ENCODE results near the gene RASSF8. TPM values are rescaled to one million over a fixed set of nuclear protein-coding genes. Genes with fewer than 3 reads are reported as not detected.
"Not testable (repeated sequence)": the region's sequence is repeated elsewhere in the genome, so short reads cannot be mapped to it uniquely, and the experiment has no call there.

The RASSF8 gene
- polyA plus RNA-seq, 3 donors: 78.1 to 92.5 (median 80.7) TPM

DNA sequence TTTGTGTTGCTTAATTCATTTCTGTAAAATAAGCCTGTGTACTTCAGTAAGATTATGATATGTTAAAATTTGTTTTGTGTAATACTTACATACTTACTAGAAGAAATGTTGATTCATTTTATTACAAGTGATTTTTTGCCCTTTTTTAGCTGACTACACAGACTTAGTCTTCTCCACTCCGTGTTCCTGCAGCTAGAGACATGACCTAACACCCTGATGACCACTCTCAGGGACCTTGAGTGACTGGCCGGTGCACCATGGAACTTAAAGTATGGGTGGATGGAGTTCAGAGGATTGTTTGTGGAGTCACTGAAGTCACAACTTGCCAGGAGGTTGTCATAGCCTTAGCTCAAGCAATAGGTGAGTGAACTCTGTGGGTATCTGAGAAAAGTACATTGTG is 96.6 kb downstream of the RASSF8 start:
- DNase-seq (ENCODE audit: low read depth in 3 of 3, low spot score in 2 of 3): no peak

DNA sequence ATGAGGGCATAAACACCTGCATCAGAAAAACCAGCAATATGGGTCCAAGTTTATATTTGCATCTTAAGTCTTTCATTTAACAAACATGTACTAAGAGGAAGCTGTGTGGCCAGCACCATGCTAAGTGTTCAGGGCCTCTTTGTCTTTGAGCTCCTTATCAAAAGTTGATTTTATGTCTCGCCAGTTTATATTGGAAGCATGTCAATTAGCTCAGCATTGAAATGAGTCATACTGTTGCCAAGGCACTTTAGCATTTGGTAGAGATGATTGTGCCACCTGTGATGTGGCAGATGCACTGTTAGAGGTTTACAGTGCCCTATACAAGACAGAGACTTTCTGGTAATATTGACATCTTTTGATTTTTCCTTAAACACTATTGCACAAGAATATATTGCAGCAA is 97.9 kb downstream of the RASSF8 start:
- no peak for DNase-seq (ENCODE audit: low read depth in 3 of 3, low spot score in 2 of 3)

DNA sequence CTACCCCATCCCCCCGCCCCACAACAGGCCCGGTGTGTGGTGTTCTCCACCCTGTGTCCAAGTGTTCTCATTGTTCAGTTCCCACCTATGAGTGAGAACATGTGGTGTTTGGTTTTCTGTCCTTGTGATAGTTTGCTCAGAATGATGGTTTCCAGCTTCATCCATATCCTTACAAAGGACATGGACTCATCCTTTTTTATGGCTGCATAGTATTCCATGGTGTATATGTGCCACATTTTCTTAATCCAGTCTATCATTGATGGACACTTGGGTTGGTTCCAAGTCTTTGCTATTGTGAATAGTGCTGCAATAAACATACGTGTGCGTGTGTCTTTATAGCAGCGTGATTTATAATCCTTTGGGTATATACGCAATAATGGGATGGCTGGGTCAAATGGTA is 98.8 kb downstream of the RASSF8 start:
- not testable (repeated sequence) for DNase-seq (ENCODE audit: low read depth in 3 of 3, low spot score in 2 of 3)

DNA sequence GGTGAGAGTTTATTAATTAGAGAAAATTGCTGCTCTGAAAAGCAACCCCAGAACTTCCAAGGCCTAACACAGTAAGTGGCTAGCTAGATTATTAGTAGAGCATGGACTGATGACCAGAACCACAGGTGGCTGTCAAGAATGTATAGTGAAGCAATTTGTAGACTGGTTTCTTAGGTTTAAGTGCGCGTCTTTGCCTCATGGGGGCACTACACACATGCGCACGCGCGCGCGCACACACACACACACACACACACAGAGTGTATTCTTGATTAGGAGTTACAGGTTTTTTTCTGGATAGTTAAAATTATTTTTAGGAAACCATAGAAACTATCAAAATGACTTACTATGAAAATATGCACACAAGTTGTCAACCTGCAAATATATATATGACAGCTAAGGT is 99.8 kb downstream of the RASSF8 start:
- no peak for DNase-seq (ENCODE audit: low read depth in 3 of 3, low spot score in 2 of 3)

DNA sequence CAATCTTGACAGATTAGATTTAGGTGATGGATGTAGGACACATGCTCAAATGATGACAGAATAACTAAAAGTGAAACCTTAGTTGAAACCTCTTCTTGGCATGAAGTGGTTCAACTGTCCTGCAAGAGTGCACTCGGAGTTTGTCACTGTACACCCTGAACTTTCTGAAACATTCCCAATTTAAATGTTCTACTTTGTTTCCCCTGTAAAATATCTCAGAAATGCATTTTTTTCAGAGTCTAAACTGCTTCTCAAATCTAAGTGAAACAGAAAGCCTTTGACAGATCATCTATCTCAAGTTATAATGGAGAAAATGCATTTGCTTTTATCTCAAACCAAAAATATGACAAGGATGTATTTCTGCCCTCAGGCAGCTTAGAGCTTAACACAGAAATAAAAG is 100.3 kb downstream of the RASSF8 start:
- DNase-seq (ENCODE audit: low read depth in 3 of 3, low spot score in 2 of 3): no peak

DNA sequence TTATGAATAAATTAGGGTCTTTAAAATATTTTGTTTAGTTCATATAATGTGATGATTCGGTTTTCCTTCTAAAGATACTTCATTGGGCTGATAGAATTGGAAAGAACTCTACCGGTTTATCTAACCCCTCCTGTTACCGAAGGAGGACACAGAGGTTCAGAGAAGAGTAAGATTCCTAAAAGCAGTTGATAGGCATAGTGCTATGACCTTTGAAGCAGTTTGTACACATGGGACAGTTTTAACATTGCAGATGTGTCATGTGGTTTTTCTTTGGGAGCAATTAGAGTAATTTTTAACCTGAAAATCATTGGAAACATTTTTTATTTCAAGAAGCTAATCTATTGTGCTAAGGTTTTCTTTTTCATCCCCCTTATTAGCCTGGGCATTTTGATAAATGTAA is 103.5 kb downstream of the RASSF8 start:
- DNase-seq (ENCODE audit: low read depth in 3 of 3, low spot score in 2 of 3): no peak

DNA sequence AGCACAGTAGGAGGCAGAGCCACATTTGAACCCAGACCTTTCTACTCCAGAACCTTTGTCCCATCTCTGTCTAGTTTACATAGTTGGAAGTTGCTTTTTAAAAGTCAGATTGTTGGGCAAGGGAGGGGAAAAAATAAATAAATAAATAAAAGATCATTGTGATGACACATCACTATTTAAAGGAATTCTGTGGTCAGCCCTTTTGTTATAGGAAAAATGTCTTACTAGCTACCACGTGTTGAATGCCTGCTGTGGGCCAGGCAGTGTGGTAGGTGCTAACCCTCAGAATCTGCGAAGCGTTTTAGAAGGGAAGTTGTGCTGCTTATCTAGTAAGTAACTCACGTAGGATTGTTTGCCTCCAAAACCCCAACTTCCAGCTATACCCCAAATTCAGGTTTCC is 104.1 kb downstream of the RASSF8 start:
- DNase-seq (ENCODE audit: low read depth in 3 of 3, low spot score in 2 of 3): no peak

DNA sequence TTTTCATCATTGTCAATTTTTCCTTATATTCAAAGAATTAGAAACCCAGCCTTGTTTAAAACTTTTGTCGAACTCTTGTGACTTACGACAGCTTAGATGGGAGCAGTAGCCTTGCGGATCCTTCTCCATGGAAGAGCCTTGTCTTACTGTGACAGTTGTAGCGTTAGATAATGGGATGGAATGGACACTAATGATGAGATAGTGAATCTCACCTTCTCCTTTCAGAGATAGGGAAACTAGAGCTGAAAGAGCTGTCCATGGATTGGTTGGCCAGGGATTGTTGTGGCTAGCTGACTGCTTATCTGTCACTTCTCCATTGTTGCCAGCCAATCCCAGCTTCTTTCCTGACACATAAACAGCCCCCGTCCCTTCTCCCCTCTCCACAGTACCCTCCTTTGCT is 107.0 kb downstream of the RASSF8 start:
- DNase-seq (ENCODE audit: low read depth in 3 of 3, low spot score in 2 of 3): no peak

DNA sequence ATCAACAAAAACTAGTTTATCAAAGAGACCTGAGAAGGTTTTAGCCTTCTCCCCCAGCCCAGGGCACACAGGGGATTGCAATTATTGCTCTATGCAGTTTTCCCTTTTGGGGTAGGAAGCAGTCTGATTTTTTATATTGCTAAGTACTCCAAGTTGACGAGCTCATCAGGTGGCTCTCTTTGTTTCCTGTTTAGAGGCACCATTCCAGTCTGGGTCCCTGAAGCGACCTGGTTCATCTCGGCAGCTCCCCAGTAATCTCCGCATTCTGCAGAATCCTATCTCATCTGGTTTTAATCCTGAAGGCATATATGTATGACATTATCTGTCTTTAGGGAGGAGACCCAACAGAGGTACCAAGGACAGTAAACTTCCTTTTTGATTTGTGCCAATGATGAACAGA is 110.0 kb downstream of the RASSF8 start:
- no peak for DNase-seq (ENCODE audit: low read depth in 3 of 3, low spot score in 2 of 3)

DNA sequence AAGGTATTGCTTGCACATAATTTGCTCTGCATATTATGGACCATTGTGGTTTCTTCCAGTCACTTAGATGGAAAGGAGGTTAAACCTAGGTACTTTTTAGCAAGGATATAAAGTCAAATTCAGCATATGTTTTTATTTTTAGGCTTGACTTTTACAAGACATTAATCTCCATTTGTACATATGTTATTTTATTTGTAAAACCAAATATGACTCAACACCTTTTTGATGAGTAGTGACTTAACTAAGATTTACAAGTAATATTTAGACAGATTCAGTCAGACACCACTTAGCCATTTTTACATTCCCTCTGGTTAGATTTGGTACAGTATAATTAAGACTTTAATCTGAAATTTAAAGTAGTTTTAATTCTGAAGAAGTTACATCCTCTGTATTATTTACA is 111.3 kb downstream of the RASSF8 start:
- no peak for DNase-seq (ENCODE audit: low read depth in 3 of 3, low spot score in 2 of 3)

DNA sequence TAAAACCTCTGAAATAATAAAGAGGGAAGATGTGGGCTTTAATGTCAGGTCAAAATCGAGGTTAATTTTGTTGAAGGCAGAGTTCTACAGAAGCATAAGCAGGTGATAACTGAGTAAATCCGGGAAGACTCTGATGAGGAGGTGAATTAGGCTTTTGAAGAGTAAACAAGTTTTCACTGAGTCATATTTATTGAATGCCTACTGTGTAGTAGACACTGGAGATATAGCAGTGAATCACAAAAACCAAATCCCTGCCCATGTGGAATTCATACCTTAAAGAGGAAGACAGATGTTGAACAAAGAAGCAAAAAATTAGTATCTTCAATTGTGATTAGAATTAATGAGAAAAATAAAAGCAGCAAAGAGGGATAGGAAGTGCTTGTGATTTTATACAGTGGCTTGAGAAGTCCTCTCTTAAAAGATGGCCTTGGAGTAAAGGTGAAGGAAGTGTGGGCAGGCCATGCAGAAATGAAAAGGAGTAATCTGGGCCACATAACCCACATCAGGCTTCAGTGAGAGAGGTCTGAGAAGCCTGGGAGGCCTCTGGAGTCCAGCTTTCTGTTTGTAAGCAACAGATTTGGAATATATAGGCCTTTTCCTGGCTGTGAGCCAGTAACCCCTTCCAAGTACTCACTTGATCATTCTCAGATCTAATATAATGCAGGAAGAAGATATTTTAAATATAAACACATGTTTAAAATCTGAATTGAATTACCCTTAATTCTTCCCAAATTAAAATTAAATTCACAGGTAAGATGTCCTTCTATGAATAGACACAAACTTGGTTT is 119.6 kb downstream of the RASSF8 start:
- DNase-seq (ENCODE audit: low read depth in 3 of 3, low spot score in 2 of 3): no peak

DNA sequence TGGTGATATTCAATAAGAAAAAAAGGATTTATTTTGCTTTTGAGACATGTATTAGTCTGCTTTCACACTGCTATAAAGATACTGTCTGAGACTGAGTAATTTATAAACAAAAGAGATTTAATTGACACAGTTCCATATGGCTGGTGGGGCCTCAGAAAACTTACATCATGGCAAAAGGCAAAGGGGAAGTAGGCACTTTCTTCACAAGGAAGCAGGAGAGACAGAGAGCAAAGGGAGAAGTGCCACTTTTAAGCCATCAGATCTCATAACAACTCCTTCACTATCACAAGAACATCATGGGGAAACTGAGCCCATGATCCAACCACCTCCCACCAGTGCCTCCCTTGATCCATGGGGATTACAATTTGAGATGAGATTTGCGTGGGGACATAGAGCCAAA is 122.4 kb downstream of the RASSF8 start:
- DNase-seq (ENCODE audit: low read depth in 3 of 3, low spot score in 2 of 3): no peak

DNA sequence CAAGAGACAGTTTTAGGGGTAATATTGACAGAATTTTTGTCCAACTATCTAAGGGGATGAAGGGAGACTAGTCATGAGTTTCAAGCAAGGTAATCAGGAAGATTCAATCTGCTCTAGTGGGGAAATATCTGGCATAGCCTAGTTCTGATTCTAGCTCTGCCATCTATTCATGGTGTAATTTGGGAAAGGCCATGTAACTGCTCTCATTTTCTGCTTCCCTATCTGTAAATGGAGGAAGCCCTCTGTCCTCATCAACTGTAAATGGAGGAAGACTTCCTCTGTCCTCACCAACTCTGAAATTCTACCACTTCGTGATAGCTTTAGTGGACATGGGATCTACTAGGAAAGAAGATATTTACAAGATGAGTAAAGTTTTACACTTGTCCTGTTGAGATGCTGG is 128.5 kb downstream of the RASSF8 start:
- DNase-seq (ENCODE audit: low read depth in 3 of 3, low spot score in 2 of 3): no peak

DNA sequence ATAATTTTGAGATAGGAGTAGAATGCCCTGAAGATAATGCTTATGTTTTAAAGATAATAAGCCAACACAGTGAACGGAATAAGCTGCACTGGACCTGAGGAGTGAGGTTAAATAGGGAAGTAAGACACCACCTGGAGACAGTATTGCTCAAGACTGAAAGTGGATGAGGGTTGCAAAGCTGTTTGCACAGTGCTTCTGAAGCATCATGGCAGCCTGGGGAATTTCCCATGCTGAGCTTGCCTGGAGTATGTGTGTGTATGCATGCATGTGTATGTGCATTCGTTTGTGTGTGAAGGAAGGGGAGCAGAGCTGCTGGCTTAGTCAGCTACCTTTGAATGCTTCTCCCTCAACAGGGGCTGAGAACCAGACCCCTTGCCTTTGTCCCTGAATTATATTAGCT is 130.5 kb downstream of the RASSF8 start:
- no peak for DNase-seq (ENCODE audit: low read depth in 3 of 3, low spot score in 2 of 3)

DNA sequence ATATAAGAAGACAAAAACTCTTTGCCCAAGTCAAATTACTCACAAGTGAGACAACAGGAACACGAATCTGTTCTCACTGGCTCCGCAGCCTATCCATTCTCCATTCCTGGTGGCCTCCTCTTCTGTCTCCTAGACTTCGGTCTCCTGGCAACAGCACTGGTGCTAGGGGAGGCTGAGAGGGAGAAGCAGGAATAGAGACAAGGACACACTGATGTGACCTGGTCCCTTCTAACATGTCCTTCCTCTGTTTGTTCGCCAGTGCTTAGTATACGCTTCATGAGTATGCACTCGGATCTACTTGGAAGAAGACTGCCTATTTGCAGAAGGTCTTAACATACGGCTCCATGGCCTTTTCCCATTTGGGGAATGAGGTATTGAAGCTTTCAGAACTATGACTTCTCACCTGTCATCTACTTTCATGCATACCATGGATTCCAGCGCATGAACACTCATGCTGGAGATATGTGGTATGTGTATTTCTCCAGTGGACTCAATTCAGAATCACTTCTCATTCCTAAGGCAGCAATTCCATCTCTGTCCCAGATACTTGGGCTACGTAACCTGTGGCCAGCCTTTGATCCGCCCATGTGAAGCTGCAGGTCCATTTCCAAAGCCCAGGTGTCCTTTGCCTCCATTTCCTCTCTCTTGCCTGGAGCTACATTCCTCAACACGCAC is 132.5 kb downstream of the RASSF8 start:
- no peak for DNase-seq (ENCODE audit: low read depth in 3 of 3, low spot score in 2 of 3)

DNA sequence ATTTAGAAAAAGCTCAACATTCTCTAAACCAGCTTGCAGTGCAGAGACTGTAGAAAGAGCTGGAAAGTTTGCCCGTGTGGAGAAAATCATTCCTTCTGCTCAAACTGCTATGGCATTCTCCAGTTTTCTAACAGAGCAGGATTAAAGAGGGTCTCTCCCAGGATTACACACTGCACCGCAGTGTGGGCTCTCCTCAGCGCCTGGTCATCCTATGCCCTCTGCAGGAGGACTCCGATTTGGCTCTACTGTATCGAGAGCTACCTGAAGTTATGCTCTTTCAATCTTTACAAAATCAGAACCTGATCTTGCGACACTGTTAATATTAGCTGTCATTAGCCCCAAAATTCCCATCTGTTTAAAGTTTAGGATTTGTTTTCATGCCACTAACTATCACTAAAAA is 133.3 kb downstream of the RASSF8 start:
- DNase-seq (ENCODE audit: low read depth in 3 of 3, low spot score in 2 of 3): no peak

DNA sequence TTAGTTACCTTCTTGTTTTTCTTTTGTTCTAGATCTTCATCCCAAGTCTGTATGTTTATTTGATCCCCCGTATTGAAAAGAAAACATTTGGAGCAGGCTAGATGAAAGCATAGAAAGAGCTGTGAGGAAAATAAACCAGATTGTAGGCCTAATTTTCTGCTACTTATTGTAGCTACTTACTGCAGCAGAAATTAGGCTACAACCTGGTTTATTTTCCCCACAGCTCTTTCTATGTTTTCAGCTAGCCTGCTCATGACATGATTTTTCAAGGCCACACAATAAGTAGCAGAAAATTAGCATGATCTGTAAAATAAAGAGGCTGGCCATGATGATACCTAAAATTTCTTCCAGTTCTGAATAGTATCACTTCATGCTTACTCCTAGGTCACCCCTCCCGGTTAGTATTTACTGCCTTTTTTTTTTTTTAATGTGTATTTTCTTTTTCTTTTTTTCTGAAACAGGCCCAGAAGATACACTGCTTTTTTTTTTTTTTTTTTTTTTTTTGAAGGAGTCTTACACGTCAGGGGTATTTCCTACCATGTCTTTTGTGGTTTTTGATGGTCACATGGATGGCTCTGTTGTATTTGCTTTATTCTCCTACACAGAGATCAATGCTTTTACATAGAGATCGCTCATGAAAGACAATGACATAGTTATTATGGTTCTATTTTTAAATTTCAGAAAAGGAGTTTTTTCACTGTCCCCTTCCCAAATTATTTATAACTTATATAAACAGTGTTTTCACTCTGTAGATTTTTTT is 134.0 kb downstream of the RASSF8 start:
- no peak for DNase-seq (ENCODE audit: low read depth in 3 of 3, low spot score in 2 of 3)

DNA sequence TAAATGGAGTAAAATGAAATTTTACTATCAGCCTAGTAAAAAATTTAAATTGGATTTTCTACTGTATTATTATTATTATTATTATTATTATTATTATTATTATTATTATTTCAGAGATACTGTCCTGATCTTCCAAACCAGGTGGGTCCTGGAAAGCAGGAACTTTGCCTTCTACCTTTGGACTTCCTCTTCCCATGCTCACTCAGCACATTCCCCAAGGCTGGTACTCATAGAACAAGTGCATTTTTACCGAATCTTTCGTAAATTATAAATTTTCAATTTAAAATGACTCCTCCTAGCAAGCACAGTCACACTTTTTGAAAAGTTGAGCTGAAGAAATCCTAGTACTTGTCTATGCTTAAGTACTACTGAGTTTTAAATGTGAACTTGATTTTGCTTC is 136.7 kb downstream of the RASSF8 start:
- no peak for DNase-seq (ENCODE audit: low read depth in 3 of 3, low spot score in 2 of 3)

DNA sequence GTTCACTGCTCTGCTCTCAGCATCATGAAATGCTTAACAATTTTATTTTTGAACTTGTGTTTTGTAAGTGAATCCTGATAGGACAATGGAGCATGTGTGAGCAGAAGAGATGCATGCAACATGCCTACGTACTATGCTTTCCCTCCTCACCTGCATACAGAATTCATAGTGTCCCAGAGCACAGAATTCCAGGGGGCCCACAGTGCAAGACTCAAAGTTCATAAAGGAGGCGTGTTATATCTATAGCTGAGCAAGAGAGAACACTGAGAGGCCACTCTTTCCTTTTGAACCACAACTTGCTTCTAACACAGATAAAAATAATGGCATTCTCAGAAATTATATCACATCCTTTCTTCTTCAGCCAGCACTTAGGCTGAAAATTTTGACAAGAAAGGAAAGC is 137.6 kb downstream of the RASSF8 start:
- no peak for DNase-seq (ENCODE audit: low read depth in 3 of 3, low spot score in 2 of 3)

DNA sequence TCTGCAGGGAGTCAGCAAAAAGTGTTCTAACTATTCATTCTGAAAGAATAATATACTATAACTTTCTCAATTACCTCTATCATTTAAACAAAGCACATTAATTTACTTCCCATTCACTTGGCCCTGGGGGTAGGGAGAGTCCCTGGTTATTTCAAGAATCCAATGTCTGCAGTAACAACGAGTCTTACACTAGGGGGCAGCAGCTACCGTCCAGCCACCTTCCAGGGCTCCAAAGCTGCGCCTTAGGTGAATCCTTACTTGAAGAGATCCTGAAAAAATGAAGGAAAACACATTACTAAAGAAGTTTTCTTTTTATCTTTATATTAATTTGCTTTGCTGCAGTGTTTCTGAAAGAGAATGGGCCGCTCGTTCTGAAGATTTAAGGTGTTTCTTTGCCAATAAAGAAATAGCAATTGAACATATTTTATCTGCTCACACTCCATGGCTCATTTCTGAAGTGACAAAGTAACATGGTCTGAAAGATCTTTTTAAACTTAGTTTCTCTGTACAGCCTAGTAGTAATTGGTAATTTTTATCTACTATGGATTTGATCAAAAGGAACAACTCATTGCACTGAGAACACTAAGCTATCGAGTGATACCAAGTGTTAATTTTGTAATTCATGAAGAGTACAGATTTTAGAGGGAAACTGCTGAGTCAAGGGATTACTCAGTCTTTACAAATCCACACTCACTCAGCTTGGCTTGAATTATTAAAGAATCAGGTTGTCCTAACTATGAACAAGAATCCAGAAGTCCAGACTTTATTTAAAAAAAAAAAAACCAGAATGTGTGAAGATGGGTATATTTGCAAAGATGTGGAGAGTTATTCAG is 138.8 kb downstream of the RASSF8 start:
- DNase-seq (ENCODE audit: low read depth in 3 of 3, low spot score in 2 of 3): no peak
